Pancreas (tissue), 10 donors: ENCODE measurements around the gene CRYGN. TPM values are rescaled to one million over a fixed set of nuclear protein-coding genes. Genes with fewer than 3 reads are reported as not detected.
A peak's percentile ranks its signal among the peaks of the same experiment; 100 is the strongest.

ENCODE experiments used
- ATAC-seq, 4 donors: fragments of 200-7000 bp; cut with Tn5 transposase; one replicate each; pipeline versions ENCODE4 v1.8.0 to v1.9.1; 2020; ENCODE audit warnings: mild to moderate bottlenecking in 4 of 4, moderate library complexity in 4 of 4
- DNase-seq, 6 donors: peaks; one replicate each; pipeline ENCODE4 v3.0.0-alpha.2; 2020
- FAIRE-seq: peaks from 2 replicates; lab custom pipeline; 2012; peaks lifted over from hg19 to GRCh38; lab: Jason Lieb, UNC
- H3K27ac ChIP-seq, 4 donors: fragments of 200-600 bp; sonication (generic); 1 replicate in 3 of 4; 2 replicates in 1 of 4; pipeline versions ENCODE4 v1.5.0 to v1.8.0; 2020
- H3K27me3 ChIP-seq, 4 donors: fragments of 200-600 bp; one replicate each; pipeline ENCODE4 v1.8.0; 2021
- H3K36me3 ChIP-seq, 3 donors: fragments of 200-600 bp; sonication (generic) in 1 of 3; one replicate each; pipeline versions ENCODE4 v1.5.0 to v1.8.0; 2020 to 2021
- H3K4me1 ChIP-seq, 3 donors: fragments of 200-600 bp; one replicate each; pipeline ENCODE4 v1.8.0; 2021
- H3K4me3 ChIP-seq, 4 donors: fragments of 200-600 bp; sonication (generic) in 2 of 4; one replicate each; pipeline versions ENCODE4 v1.5.0 to v1.8.0; 2020 to 2021
- H3K9me3 ChIP-seq, 4 donors: fragments of 200-600 bp; one replicate each; pipeline ENCODE4 v1.8.0; 2021
- CTCF ChIP-seq, 4 donors: fragments of 200-600 bp; sonication (generic) in 3 of 4; IDR thresholded peaks; one replicate each; pipeline versions ENCODE4 v1.5.0 to v1.8.0; 2021; ENCODE audit warnings: antibody characterized with exemption in 4 of 4
- WGBS, 2 donors: extraction: QIAGEN DNeasy Blood & Tissue Kit; methylation state at CpG; one replicate each; pipeline ENCODE4 v1.1.7; 2013; 5-methylcytosine and 5-hydroxymethylcytosine counted together
- intact Hi-C, 3 donors: fragments of 100-400 bp; cut with DNase I; formaldehyde crosslinking; loops; one replicate each; pipeline versions ENCODE4 v1.11.1 to v1.14.2; 2022
- polyA plus RNA-seq, 2 donors: library from polyadenylated mRNA; stranded (reverse); fragments of 200-250 nt; gene quantifications; one replicate each; pipeline ENCODE4 v1.2.3, GENCODE V29; 2013
- total RNA-seq, 6 donors: library from RNA; stranded (reverse); fragmentation: NEBNext Ultra II Directional in 4 of 6; extraction: Animal tissue kit (Norgen Biotek cat#: 25700) in 4 of 6; gene quantifications; one replicate each; pipeline versions ENCODE4 v1.2.1 to v1.2.4, GENCODE V29; 2021 to 2023
- donor health status: healthy with polysubstance abuse.
- donor health status: DM: no; HTN: no; CAD: no; lungs with moderate emphysema.
- donor health status: DM: no; HTN: no; CAD: no.
- donor health status: control.
- donor health status: control.
- donor health status: Bipolar disorder and iron deficiency.
- donor health status: DM: yes; HTN: yes; CAD: no.
- donor health status: DM: no; HTN: no; CAD: no.
- donor health status: DM: no; HTN: no; CAD: no.
- donor health status: DM: yes; HTN: yes; CAD: no.

Gene CRYGN
- total and polyA plus RNA-seq, 8 donors = 0.07 to 0.18 (median 0.08) TPM; not detected in 4

- WGBS, 2 donors = 88 to 89% methylated on average over 13 of the region's 13 CpGs
- H3K27me3 ChIP-seq = no peaks in the 10 kb centered on the region
- H3K4me1 ChIP-seq = no peaks in the 10 kb centered on the region
- ATAC-seq (no peak), FAIRE-seq (no peak), DNase-seq (peak in 1 of 6 donors; percentile 63)
- intact Hi-C loops = no loop called here
- no peaks in the 10 kb centered on the region for H3K9me3 ChIP-seq
- no peak overlapping the region for H3K27ac ChIP-seq
- H3K4me3 ChIP-seq = no peak overlapping the region
- no peak for TF ChIP-seq CTCF (IDR thresholded peaks at IDR 0.05)
- no peaks in the 10 kb centered on the region for H3K36me3 ChIP-seq
Measured at GRCh38 chr7:151397026-151397425, 42.9 kb downstream of the CRYGN start.

GRCh38 chr7:151396328-151396970 lies 43.5 kb downstream of the CRYGN start:
- FAIRE-seq (no peak), ATAC-seq (no peak), DNase-seq (no peak)
- no peaks in the 10 kb centered on the region for H3K4me1 ChIP-seq
- H3K4me3 ChIP-seq = no peak overlapping the region
- 81 to 92% methylated on average over 10 of the region's 10 CpGs for WGBS, 2 donors
- H3K27ac ChIP-seq = no peak overlapping the region
- no peaks in the 10 kb centered on the region for H3K27me3 ChIP-seq
- H3K9me3 ChIP-seq = no peaks in the 10 kb centered on the region
- H3K36me3 ChIP-seq = no peaks in the 10 kb centered on the region
- no peak for TF ChIP-seq CTCF (IDR thresholded peaks at IDR 0.05)
- intact Hi-C loops = no loop called here

GRCh38 chr7:151395036-151395367 lies 44.9 kb downstream of the CRYGN start:
- H3K27ac ChIP-seq = no peak overlapping the region
- no peak overlapping the region for H3K4me3 ChIP-seq
- 79 to 87% methylated on average over 13 of the region's 13 CpGs for WGBS, 2 donors
- no peaks in the 10 kb centered on the region for H3K9me3 ChIP-seq
- FAIRE-seq (no peak), DNase-seq (peak in 1 of 6 donors; percentile 28), ATAC-seq (no peak)
- H3K27me3 ChIP-seq = no peaks in the 10 kb centered on the region
- H3K36me3 ChIP-seq = no peaks in the 10 kb centered on the region
- intact Hi-C loops = no loop called here
- no peaks in the 10 kb centered on the region for H3K4me1 ChIP-seq
- no peak for TF ChIP-seq CTCF (IDR thresholded peaks at IDR 0.05)

GRCh38 chr7:151394076-151395035 lies 45.6 kb downstream of the CRYGN start:
- FAIRE-seq (no peak), DNase-seq (peak in 1 of 6 donors; percentile 64), ATAC-seq (no peak)
- H3K9me3 ChIP-seq = no peaks in the 10 kb centered on the region
- H3K4me1 ChIP-seq = no peaks in the 10 kb centered on the region
- no peak overlapping the region for H3K4me3 ChIP-seq
- no peak overlapping the region for H3K27ac ChIP-seq
- H3K27me3 ChIP-seq = no peaks in the 10 kb centered on the region
- intact Hi-C loops = no loop called here
- H3K36me3 ChIP-seq = no peaks in the 10 kb centered on the region
- no peak for TF ChIP-seq CTCF (IDR thresholded peaks at IDR 0.05)
- 81 to 86% methylated on average over 35 of the region's 35 CpGs for WGBS, 2 donors
